Fibroblast of peridontal ligament (primary cell): ENCODE measurements around the gene MYO15B.

Experiments used
- DNase-seq: peaks from one replicate; pipeline ENCODE4 v3.0.0-alpha.2; 2010; ENCODE audit errors: extremely low read depth

MYO15B gene

DNA sequence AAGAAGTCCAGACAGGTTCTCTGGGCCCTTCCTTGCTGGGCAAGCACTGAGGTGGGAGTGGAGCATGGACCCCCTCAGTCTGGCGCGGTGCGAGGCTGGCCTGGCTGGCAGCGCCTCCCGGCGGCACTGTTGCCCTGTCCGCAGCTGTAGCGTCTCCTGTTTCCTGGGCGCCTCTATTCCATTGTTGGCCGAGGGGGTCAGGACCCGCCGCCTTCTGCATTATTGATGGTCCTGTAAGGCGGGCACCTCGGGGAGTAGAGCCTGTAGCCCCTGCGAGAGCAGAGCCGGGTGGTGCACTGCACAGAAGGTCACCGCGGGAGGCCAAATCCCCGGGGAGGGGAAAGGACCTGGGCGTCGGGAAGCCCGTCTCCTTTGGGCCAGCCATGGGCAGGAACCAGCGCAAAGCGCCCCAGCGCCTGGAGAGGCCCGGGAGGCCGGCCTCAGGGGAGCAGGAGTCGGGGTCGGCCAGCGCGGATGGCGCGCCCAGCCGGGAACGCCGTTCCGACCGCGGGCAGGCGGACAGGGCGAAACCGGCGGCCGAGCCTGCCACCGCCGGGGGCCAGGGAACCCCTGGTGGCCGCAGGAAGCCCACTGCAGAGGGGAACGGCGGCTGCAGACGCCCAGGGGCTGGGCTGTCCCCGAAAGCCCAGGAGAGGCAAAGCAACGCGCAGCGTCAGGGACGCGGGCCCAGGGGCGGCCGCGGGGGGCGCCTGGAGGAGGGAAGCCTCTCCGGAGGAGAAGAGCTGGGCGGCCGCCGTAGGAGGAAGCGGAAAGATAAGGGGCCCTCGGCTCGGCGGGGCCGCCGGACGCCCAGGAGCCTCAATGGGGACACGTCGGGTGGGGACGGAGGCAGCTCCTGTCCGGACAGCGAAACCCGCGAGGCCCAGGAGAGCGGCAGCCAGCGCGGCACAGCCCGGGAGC is at the start of gene MYO15B:
Gene MYO15B (plus strand): TSS at position 126 of the 921 bp plus-strand sequence. CDS start 258 bp downstream, at position 384.
- no peak for DNase-seq

DNA sequence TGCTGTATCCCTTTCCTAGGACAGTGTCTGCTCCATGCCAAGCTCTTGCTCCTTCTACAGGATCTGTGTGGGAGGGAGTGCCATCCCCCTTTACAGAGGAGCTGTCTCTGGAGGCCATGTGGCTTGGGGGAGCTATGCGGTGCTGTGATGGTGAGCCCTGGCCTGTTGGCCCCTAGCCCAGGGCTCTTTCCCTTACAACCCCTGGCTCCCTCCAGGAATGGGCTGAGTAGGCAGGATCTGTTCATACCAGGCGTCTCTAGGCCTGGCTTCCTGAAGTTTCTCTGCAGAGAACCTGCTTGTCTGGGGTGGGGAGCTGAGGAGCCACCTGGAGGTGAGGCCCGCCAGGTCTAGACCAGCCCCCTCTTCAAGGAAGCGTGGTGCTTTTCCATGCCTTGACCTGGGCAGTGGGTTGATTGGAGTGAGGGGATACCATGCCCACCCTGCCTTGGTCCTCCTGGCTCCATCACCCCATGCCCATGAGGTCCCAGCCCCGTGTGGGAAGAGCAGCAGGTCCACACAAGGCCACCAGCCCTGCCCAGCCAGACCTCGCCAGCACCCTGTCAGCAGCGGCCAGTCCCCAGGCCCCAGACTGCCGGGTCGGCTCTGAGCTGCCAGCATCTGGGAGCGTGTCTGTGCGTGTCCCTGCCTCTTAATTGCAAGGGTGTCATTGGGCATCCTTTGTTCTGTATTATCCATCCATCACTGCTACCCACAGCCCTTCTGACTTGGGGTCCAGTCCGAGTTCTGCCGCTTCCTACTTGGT is 47.5 kb upstream of the MYO15B start:
- DNase-seq = no peak

DNA sequence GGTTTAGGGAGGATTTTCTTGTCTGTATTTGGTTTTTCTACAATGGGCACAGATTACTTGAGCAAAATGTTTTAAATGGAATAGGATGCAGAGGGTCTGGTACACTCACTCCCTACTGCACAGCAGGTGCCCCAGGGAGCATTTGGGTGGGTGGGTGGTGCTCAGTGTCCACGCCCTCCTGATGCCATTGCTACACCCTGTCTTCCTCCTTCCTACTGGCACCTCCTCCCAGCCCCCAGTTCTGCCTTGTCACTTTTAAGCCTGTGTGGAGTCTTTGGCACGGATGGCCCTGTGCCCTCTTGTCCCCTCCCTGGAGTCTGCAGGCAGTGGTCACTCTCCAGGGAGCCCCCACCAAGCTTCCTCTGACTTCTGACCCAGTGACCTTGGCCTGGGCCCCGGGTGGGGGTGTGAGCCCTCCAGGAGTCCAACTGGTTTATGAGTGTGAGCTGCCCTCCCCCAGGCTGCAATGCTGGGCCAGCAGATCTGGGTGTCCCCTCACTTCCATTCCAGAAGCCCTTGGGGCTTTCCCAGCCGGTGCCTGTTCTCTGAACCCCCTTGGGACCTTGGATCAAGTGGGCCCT is 46.6 kb upstream of the MYO15B start:
- no peak for DNase-seq

DNA sequence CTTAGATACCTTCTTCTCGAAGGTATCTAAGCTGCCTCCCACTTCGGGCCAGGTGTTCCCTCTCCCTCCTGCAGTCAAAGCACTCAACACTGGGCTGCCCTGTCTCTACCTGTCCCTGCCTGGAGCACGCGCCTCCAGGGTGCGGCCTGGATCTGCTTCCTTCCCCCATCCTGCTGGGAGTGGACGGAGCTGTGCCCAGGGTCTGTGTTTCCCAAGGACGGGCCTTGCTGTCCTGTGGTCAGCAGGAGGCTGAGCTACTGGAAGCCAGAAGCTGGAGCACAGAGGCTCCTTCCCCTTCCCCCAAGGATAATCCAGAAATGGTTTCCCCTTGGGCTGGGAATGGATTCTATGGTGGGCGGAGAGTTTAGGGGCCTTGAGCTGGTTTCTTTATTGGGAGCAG is 45.4 kb upstream of the MYO15B start:
- DNase-seq = no peak

DNA sequence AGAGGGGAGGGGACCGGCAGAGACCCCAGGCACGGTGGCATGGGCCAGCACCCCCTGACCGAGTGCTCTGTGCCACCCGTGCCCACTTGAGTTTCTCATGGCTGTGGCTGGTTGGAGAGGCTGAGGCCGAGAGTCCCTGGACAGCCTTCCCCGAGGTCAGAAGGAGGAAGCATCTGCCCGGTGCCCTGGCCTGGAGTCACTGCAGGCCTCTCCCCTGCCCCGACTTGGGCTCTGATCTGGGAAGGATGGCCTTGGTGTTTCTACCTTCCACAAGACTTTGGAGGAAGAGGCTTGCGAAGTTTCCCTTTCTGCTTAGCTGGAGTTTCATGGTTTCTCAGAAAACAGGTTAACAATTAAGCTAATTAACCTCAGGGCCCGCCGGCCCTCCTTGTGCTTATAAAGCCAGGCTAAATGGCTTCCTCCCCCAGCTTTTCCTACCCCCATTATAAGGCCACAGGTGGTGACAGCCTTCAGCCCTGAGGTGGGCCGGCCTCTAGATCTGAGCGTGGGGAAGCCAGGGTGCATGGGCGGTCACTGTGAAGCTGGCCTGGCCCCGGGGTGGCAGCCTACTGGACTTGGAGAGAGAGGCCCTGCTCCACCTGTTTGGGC is 44.8 kb upstream of the MYO15B start:
- no peak for DNase-seq

DNA sequence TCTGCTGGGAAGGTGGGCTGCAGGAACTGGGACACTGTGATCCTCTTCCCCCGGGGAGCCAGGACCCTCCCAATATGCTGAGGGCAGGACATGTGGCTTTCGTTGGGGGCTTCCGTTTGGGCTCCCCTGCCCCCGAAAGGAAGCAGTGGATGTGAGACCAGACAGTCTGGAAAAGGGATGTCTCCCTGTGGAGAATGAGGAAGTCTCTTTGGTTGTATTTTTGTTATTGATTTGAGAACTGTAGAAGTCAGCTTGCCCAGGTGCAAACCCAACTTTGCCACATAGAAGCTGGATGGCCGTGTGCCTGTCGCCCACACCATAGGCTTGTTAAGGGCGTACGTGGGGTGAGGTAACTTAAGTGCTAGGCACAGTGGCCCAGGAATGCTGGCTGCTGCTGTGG is 43.4 kb upstream of the MYO15B start:
- no peak for DNase-seq

DNA sequence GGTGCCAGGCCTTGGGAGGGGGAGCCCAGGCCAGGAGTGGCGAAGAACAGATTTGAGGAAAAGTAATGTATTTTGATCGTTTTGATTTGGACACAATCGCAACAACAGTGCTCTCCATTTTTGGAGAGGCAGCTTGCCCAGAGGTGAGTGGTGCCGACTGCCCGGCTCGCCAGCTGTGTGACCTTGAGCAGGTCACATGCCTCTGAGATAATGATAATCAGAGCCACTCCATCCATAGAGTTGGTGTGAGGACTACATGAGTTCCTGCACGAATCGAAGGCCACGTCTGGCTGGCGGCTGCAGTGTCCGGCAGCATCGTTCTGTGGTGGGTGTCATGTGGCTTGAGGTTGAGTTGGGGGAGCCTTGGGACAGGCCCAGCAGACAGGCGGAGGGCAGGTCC is 41.4 kb upstream of the MYO15B start:
- DNase-seq = no peak

DNA sequence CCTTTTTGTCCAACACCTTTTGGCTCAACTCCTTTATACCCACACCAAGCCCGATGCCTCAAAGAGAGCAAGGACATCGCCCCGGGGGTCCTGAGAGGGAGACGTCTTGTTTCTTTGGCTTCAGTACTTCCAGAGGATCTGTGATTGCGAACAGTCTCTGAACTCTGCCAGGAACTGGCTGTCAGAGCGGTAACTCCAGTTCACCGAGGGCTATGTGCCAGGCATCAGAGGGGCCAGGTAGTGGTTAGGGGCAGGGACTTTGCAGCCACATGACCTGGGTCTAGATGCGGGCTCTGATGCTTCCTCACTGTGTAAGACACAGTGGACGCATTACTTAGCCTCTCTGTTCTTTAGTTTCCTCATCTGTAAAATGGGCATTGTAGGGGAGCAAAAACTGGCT is 40.5 kb upstream of the MYO15B start:
- no peak for DNase-seq

DNA sequence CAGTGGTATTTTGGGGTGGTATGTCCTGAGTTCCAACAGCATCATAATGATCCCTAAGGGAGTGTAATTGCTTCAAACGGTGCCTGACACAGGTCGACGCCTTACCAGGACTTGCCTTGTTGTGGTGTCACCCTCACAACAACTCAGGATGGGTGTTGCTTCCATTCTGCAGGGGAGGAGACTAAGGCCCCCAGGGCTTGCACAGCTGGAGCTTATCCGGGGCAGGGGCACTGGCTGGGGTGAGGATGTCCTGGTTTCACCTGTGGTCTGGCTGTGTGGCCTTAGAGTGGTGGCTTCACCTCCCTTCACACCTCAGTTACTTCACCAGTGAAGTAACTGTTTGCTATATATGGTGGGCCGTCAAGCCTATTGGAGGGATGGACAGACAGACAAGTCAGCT is 38.8 kb upstream of the MYO15B start:
- DNase-seq = no peak

DNA sequence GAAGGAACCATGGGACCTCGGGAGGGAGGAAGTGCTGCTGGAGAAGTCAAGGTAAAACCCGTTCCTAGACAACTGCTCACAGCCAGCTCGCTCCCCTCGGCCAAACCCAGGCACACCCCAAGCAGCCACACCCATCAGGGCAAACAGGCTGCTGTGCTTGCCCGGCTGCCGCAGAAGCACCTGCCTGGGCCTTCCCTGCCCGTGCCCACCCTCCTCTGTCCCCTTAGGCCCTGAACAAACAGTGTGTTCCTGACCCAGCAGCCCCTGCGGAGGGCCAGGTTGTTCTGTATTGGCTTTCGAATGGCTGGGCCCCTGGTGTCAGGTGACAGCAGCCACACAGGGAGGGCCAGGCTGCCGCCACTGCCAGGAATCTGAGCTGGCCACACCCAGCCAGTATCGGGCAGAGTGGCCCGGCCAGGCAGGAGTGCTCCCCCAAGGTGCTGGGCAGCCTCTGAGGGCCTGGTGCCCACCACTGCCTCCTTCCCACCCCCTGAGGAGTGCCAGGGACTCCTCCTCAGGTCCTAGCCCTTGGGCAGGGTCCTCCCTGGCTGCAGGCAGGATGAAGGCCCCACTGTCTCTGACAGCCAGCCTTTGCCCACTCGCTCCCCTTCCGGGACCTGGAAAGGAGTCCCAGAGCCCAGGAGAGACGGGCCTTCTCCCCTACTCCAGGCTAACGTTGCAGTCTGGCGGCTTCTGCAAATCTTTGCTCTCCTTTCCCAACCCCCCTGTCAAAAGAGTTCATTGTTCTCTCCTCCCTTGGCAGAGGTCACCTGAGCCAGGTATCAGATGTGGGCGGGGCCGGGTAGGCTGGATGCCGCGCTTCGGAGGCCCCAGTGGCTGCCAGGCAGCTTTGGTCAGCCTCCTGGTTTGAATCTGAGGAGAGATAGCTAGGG is 38.1 kb upstream of the MYO15B start:
- DNase-seq = no peak

DNA sequence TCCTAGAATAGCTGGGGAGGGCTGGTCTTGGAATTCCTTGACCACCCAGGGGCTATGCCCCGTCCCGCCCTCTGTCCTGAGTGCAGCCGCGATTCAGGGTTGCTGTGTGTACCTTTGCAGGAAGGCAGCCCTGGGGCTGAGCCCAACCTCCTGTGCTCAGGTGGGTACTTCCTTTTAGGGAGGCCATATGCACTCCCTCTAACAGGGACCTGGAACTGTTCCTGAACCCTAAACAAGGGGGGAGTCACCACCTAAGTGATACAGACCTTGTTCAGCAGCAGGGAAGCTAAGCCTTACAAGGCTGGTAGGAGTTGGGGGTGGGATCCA is 37.5 kb upstream of the MYO15B start:
- no peak for DNase-seq

DNA sequence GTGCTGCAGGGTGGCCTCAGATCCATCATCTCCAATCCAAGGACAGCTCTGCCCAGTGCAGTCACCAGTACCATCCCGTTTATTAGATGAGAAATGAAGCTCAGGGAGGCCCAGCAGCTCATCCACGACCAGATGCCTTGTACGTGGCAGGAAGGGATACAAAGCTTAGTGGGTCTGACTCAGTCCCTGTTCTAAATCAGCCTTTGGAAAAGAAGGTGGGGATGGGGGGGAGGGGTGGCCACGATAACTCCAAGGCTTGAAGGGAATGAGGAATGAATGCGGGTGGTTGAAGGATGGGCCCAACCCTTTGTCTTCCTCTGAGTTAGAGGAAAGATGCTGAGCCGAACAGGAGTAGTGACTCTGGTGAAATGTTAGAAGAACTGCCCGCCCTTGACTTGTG is 36.3 kb upstream of the MYO15B start:
- no peak for DNase-seq

DNA sequence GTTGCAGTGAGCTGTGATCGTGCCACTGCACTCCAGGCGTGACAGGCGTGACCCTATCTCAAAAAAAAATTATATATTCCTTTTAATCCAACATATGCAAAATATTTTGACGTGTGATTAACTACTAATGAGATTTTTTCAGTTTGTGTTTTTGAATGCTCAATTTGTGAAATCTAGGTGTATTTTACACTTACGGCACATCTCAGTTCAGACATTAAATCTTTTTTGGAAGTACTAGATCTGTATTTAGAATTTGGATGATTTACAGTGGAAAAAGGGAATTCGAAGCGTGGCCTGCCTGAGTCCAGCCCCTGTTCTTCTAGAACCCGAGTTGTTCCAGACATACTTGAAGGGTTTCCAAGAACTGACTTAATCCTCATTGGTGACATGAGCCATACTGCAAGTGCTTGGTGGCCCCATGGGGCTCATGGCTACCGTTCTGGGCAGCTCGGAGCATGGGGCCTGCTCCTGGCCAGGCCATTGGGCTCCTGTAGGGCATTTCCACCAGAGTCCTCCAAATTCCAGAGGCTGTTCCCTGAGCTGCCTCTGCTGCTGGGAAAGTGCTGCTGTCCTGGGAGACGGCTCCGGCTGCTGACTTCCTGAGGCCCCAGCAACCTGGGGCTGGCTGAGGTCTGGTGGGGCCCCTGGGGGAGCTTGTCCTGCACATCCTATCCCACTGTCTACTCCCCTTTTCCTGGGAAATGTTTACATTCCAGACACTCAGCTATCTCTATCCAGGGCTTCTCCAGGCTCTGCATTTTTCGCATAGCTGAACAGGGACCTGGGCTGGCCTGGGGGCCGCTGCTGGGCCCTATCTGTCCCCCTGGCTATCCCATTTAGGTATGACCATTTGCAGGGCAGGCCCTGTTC is 34.9 kb upstream of the MYO15B start:
- no peak for DNase-seq

DNA sequence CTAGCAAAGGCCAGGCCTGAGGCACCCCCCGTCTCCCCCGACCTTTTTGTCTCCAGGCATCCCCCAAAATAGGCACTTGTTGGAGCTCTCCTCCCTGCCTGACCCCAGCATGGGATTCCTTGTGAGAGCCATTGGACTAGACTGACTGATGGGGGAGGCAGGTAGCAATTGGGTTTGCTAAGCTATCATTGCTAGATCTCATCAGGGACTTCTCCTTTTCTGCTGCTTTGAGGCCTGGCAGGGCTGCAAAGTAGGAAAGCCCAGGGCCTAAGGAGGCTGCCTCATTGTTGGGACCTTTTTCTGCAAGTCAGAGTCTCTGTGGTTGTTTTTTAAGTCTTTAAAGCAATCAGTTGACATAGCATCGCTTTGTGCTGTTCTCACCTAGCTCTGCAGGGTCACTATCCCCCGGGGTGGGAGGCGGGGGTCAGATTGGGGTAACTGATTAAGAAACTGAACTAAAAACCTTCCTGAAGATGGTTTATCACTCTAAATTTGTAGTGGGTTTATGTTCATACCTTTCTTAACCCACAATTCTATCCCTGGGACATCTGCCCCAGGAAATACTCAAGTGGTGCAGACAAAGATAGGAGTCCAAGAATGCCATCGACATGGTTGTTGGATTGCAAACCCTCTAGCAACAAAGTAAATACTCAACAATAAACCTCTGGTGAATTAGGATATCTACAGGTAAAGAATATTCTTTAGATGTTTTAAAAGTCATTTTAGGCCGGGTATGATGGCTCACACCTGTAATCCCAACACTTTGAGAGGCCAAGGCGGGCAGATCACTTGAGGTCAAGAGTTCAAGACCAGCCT is 34.1 kb upstream of the MYO15B start:
- no peak for DNase-seq

DNA sequence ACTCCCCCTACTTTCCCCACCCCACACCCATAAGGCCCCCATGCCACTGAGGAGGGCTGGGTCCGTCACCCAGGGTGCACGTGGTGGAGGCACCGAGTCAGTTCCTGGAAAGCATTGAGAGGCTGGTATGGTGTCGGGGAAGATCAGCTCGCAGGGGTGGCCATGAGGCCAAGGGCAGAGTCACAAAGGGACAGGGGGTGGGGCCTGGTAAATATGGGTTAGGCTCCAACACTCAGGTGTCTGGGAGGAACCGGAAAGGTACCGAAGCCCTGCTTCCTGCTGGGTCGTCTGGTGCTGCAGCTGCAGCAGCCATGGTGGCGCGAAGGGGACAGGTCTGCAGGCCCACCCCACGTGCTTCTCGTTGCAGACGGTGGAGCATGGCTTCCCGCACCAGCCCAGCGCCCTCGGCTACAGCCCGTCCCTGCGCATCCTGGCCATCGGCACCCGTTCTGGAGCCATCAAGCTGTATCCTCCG is 31.9 kb upstream of the MYO15B start:
- DNase-seq = no peak

DNA sequence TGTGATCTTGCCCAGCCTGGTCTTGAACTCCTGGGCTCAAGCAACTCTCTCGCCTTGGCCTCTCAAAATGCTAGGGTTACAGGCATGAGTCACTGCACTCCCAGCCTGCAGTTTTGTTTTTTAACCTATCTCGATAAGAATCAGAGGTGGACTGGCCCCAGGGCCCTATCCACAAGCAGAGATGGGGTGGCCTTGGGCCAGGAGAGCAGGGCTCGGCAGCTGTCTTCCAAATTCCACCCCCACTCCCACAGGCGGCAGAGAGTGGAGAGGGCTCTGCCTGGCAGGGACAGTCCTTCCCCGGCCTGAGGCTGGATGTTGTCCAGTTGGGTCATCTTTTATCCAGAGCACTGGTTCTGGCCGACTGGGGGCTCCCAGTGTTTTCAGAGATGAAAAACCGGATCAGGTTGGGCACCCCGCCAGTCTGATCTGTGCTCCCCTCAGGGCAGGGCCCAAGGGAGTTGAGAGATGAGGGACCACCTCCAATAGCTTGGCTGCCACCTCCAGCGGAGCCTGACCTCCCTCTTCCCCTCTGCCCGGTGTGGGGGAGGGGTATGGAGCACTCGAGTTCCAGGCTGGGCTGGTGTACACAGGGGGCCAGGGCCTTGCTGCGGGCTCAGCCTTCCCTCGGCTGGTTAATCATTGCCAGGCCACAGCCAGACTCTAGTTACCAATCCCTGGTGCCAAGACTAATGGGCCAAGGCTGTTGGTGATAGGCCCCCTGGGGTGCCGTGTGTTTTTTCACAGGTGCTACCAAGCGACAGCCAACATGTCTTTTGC is 30.3 kb upstream of the MYO15B start:
- DNase-seq = peak; percentile 9

DNA sequence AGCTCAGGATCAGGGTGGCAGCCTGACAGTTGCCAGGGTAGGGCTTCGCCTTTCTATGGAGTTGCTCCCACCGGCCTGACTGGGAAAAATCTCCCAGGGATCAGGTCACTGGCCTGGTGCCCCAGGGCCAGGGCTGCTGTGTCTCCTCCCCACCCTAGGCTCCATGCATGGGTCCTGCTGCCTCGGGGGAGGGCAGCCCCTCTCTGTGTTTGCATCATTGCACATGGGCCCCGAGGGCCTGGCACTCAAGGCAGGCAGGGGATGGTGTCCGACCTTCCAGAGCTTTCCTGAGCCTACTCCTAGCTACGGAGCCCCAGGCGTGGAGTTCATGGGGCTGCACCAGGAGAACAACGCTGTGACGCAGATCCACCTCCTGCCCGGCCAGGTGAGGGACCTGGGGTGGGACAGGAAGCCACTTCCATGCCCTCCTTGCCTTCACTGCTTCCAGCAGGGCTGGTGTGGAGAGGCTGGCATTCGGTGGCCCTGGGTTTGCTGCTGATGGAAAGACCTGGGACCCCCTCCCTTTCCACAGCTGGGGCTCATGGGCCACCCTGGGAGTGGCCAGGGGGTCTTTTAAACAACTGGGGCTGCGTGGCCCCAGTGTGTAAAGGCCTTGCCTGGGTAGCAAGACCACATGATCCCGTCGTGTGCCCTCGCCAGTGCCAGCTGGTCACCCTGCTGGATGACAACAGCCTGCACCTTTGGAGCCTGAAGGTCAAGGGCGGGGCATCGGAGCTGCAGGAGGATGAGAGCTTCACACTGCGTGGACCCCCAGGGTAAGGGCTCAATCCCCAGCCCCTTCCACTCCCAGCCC is 29.5 kb upstream of the MYO15B start:
- DNase-seq = no peak
